Tibial nerve (tissue), 3 donors: Measurements from ENCODE around the gene ANKRD17.

Experiments
- POLR2A ChIP-seq, 2 donors: fragments of 450-650 bp; IDR thresholded peaks; one replicate each; pipeline ENCODE4 v1.6.1; 2017; ENCODE audit warnings: antibody characterized with exemption in 2 of 2, mild to moderate bottlenecking in 2 of 2, moderate library complexity in 2 of 2
- TF ChIP-seq, protein P1 (sequence below), 5 experiments: fragments of 200-600 bp in 3 of 5; fragments of 450-650 bp in 2 of 5; sonication (generic) in 3 of 5; IDR thresholded peaks; one replicate each; pipeline ENCODE4 v1.5.1; 2016 to 2019; ENCODE audit warnings: antibody characterized with exemption in 5 of 5, mild to moderate bottlenecking in 3 of 5, moderate library complexity in 2 of 5

- TF ChIP-seq, protein P1, sequence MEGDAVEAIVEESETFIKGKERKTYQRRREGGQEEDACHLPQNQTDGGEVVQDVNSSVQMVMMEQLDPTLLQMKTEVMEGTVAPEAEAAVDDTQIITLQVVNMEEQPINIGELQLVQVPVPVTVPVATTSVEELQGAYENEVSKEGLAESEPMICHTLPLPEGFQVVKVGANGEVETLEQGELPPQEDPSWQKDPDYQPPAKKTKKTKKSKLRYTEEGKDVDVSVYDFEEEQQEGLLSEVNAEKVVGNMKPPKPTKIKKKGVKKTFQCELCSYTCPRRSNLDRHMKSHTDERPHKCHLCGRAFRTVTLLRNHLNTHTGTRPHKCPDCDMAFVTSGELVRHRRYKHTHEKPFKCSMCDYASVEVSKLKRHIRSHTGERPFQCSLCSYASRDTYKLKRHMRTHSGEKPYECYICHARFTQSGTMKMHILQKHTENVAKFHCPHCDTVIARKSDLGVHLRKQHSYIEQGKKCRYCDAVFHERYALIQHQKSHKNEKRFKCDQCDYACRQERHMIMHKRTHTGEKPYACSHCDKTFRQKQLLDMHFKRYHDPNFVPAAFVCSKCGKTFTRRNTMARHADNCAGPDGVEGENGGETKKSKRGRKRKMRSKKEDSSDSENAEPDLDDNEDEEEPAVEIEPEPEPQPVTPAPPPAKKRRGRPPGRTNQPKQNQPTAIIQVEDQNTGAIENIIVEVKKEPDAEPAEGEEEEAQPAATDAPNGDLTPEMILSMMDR (IDR thresholded peaks at IDR 0.05): no peak
- TF ChIP-seq POLR2A (IDR thresholded peaks at IDR 0.05): no peak
Observed at GRCh38 chr4:73236151-73236550, 22.4 kb downstream of the ANKRD17 start.
